ENCODE results near the gene PDLIM3. TPM values are rescaled to one million over a fixed set of nuclear protein-coding genes. Genes with fewer than 3 reads are reported as not detected.
"Not testable (repeated sequence)": the region's sequence is repeated elsewhere in the genome, so short reads cannot be mapped to it uniquely, and the experiment has no call there.

Gene PDLIM3
- total RNA-seq, 4 donors from 2014 or later = 15.1 to 73.0 (median 45.2) TPM

GRCh38 chr4:185513489-185514181 lies 21.7 kb downstream of the PDLIM3 start:
- DNase-seq = no peak
- TF ChIP-seq CTCF (IDR thresholded peaks at IDR 0.05) = no peak
- no peak for TF ChIP-seq POLR2A (IDR thresholded peaks at IDR 0.05)
- no peak overlapping the region for H3K4me3 ChIP-seq
- H3K27me3 ChIP-seq = no peaks in the 10 kb centered on the region
- peaks cover 0 to 15% (median 0%) of the 10 kb centered on the region in 4 donors for H3K4me1 ChIP-seq
- no peaks in the 10 kb centered on the region for H3K9me3 ChIP-seq
- peak overlapping the region in 1 of 4 donors; percentile 40 for H3K27ac ChIP-seq
- H3K36me3 ChIP-seq = no peaks in the 10 kb centered on the region

DNA sequence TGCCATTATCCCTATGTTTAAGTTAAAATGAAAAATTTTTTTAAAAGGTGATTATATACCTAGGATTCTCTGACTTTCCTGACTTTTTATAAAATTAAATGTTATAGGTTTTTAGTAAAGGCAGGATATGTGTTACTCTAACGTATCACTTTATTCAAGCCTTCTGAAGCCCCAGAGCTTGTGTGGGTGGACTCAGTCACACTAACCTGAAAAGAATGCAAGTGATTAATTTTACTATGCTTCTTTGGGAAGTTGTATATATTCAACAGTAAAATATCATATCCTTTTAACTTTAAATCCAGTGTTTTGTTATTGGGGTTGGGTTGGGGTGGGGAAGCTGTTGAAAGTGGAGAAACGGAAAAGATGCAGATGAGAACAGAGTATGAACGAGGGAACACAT lies 22.8 kb downstream of the PDLIM3 start:
- H3K36me3 ChIP-seq = no peaks in the 10 kb centered on the region
- H3K4me1 ChIP-seq = peaks cover 0 to 15% (median 0%) of the 10 kb centered on the region in 4 donors
- no peaks in the 10 kb centered on the region for H3K27me3 ChIP-seq
- H3K9me3 ChIP-seq = no peaks in the 10 kb centered on the region
- no peak overlapping the region for H3K27ac ChIP-seq
- no peak for DNase-seq
- H3K4me3 ChIP-seq = no peak overlapping the region
- TF ChIP-seq CTCF (IDR thresholded peaks at IDR 0.05) (no peak), POLR2A (IDR thresholded peaks at IDR 0.05) (no peak)

GRCh38 chr4:185511243-185511642 lies 24.1 kb downstream of the PDLIM3 start:
- not testable (repeated sequence) for H3K4me3 ChIP-seq, H3K27ac ChIP-seq, H3K9me3 ChIP-seq, H3K27me3 ChIP-seq, H3K36me3 ChIP-seq, DNase-seq
- peaks cover 0 to 15% (median 0%) of the 10 kb centered on the region in 4 donors for H3K4me1 ChIP-seq

DNA sequence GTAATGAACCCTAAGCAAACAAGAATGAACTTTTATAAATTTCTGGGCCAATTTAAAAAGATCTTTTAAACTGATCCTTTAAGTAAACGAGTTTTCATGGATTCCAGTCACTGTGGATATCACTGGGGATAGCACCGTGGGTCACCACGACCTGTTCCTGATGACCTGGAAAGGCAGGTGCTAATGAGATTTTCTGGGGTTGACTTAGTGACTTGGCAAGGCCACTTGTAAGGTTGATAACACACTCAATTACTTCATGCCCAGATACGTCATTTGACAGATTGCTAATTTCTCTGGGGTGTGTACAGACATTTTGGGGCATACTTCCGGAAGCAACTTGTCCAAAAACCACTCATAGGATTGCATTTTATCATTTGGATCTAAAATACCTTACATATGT lies 24.5 kb downstream of the PDLIM3 start:
- Histone ChIP-seq H3K9me3 (no peaks in the 10 kb centered on the region), H3K4me3 (no peak overlapping the region), H3K27ac (no peak overlapping the region), H3K36me3 (no peaks in the 10 kb centered on the region), H3K4me1 (peaks cover 0 to 15% (median 0%) of the 10 kb centered on the region in 4 donors), H3K27me3 (no peaks in the 10 kb centered on the region)
- no peak for DNase-seq
- no peak for TF ChIP-seq POLR2A (IDR thresholded peaks at IDR 0.05)
- no peak for TF ChIP-seq CTCF (IDR thresholded peaks at IDR 0.05)

GRCh38 chr4:185508181-185508580 lies 27.1 kb downstream of the PDLIM3 start:
- Histone ChIP-seq H3K4me3 (no peak overlapping the region), H3K27me3 (no peaks in the 10 kb centered on the region), H3K4me1 (peaks cover 0 to 6% (median 0%) of the 10 kb centered on the region in 4 donors), H3K9me3 (no peaks in the 10 kb centered on the region), H3K36me3 (no peaks in the 10 kb centered on the region), H3K27ac (no peak overlapping the region)
- TF ChIP-seq CTCF (IDR thresholded peaks at IDR 0.05) (no peak), POLR2A (IDR thresholded peaks at IDR 0.05) (no peak)
- DNase-seq = no peak

- Histone ChIP-seq H3K27ac (no peak overlapping the region), H3K9me3 (no peaks in the 10 kb centered on the region), H3K36me3 (peaks cover 0 to 5% (median 0%) of the 10 kb centered on the region in 3 donors), H3K27me3 (no peaks in the 10 kb centered on the region), H3K4me1 (no peaks in the 10 kb centered on the region), H3K4me3 (no peak overlapping the region)
- TF ChIP-seq POLR2A (IDR thresholded peaks at IDR 0.05) = no peak
- TF ChIP-seq CTCF (IDR thresholded peaks at IDR 0.05) = no peak
- no peak for DNase-seq
Observed at GRCh38 chr4:185506422-185506821, 28.9 kb downstream of the PDLIM3 start.
